HCT116 (cell line): Measurements from ENCODE around the gene SCFD2. TPM values are rescaled to one million over a fixed set of nuclear protein-coding genes. Genes with fewer than 3 reads are reported as not detected.

ENCODE experiments used
- ATAC-seq: fragments of 200-7000 bp; cut with Tn5 transposase; 2 replicates; pipeline ENCODE4 v1.9.1; 2020; ENCODE audit warnings: mild to moderate bottlenecking, moderate library complexity
- BruUV-seq: library from RNA; stranded (reverse); fragments of 400-500 nt; replicated peaks from 2 replicates; lab custom pipeline; 2021; lab: Mats Ljungman, UMichigan
- CTCF ChIA-PET: fragments of 300-600 bp; sonication (Branson Sonifier 250); formaldehyde crosslinking; loops from one replicate; lab custom pipeline; 2021; ENCODE audit warnings: antibody characterized with exemption; lab: Charles Lee
- POLR2A ChIA-PET: fragments of 300-600, 350-600 bp; sonication (Branson Sonifier 250); formaldehyde crosslinking; loops from one replicate; lab custom pipeline; 2021; ENCODE audit warnings: antibody characterized with exemption; lab: Charles Lee
- RAD21 ChIA-PET, 2 experiments: fragments of 300-600 bp; sonication (Branson Sonifier 250); formaldehyde crosslinking; loops; one replicate each; lab custom pipeline; 2023; ENCODE audit warnings: low total read pairs in 2 of 2; ENCODE audit not compliant: uncharacterized antibody in 2 of 2, unreplicated experiment in 2 of 2, low non-redundant PET in 1 of 2; lab: Charles Lee
- DNase-seq: peaks from one replicate; pipeline ENCODE4 v3.0.0-alpha.2; 2010; ENCODE audit warnings: low read depth, low spot score
- H2AFZ ChIP-seq: fragments of 200-600 bp; shearing (Covaris generic), sonication (generic); 2 replicates; pipeline ENCODE4 v1.6.1; 2017; ENCODE audit warnings: low read depth, mixed run types, mixed read lengths, antibody characterized with exemption, low read length; ENCODE audit not compliant: poor library complexity, severe bottlenecking
- H3K27ac ChIP-seq: 2 replicates; pipeline ENCODE4 v1.5.1; 2012; ENCODE audit warnings: low read depth, low read length
- H3K27me3 ChIP-seq: fragments of 200-600 bp; sonication (generic); 2 replicates; pipeline ENCODE4 v1.6.1; 2016; ENCODE audit warnings: mixed run types, low read length, mixed read lengths; ENCODE audit not compliant: insufficient read depth
- H3K36me3 ChIP-seq, 2 experiments: fragments of 200-500 bp in 1 of 2; fragments of 200-600 bp in 1 of 2; sonication (Bioruptor generic) in 1 of 2; sonication (generic) in 1 of 2; 2 replicates each; pipeline versions ENCODE4 v1.5.1 to v1.6.1; 2014 to 2016; ENCODE audit warnings: low read length in 2 of 2, inconsistent platforms in 1 of 2, mixed read lengths in 1 of 2, mixed run types in 1 of 2; ENCODE audit not compliant: insufficient read depth in 2 of 2, control insufficient read depth in 1 of 2
- H3K4me1 ChIP-seq, 2 experiments: fragments of 200-600 bp in 1 of 2; sonication (generic) in 1 of 2; 2 replicates each; pipeline versions ENCODE4 v1.5.1 to v1.6.1; 2012 to 2017; ENCODE audit warnings: low read length in 2 of 2, inconsistent platforms in 1 of 2, mild to moderate bottlenecking in 1 of 2, mixed read lengths in 1 of 2, mixed run types in 1 of 2, moderate library complexity in 1 of 2; ENCODE audit not compliant: insufficient read depth in 2 of 2, control insufficient read depth in 1 of 2
- H3K4me2 ChIP-seq: fragments of 200-600 bp; sonication (generic); 2 replicates; pipeline ENCODE4 v1.6.1; 2017; ENCODE audit warnings: mixed run types, low read length, mixed read lengths
- H3K4me3 ChIP-seq, 2 experiments: fragments of 200-600 bp in 1 of 2; sonication (generic) in 1 of 2; replicated peaks in 1 of 2; 2 replicates each; pipeline ENCODE4 v1.5.1; 2011 to 2016; ENCODE audit warnings: low read length in 2 of 2, control low read depth in 1 of 2, low read depth in 1 of 2, mild to moderate bottlenecking in 1 of 2, mixed read lengths in 1 of 2, mixed run types in 1 of 2
- H3K79me2 ChIP-seq: fragments of 200-600 bp; sonication (generic); 2 replicates; pipeline ENCODE4 v1.6.1; 2017; ENCODE audit warnings: mild to moderate bottlenecking, mixed run types, low read length, moderate library complexity, mixed read lengths; ENCODE audit not compliant: insufficient read depth
- H3K9ac ChIP-seq: fragments of 200-600 bp; sonication (generic); 2 replicates; pipeline ENCODE4 v1.6.1; 2016; ENCODE audit warnings: low read length, mixed read lengths
- H3K9me2 ChIP-seq: fragments of 200-600 bp; sonication (generic), shearing (Covaris generic); 2 replicates; pipeline ENCODE4 v1.6.1; 2017; ENCODE audit warnings: mixed run types, mild to moderate bottlenecking, moderate library complexity; ENCODE audit not compliant: insufficient read depth
- H3K9me3 ChIP-seq, 2 experiments: fragments of 200-500 bp in 1 of 2; fragments of 200-600 bp in 1 of 2; sonication (Bioruptor generic) in 1 of 2; sonication (generic) in 1 of 2; 2 replicates each; pipeline ENCODE4 v1.6.1; 2014 to 2017; ENCODE audit warnings: low read length in 2 of 2, mixed read lengths in 2 of 2, inconsistent platforms in 1 of 2, low read depth in 1 of 2, mild to moderate bottlenecking in 1 of 2, mixed run types in 1 of 2, moderate library complexity in 1 of 2; ENCODE audit not compliant: control insufficient read depth in 1 of 2, insufficient read depth in 1 of 2
- H4K20me1 ChIP-seq: fragments of 200-600 bp; sonication (generic), shearing (Covaris generic); 2 replicates; pipeline ENCODE4 v1.6.1; 2017; ENCODE audit warnings: mixed run types, mild to moderate bottlenecking, moderate library complexity; ENCODE audit not compliant: insufficient read depth
- CBX3 ChIP-seq: IDR thresholded peaks from 2 replicates; pipeline ENCODE4 v1.6.1; 2012; ENCODE audit warnings: low read depth
- EZH2 ChIP-seq: fragments of 200-600 bp; sonication (generic); IDR thresholded peaks from 2 replicates; pipeline ENCODE4 v1.6.1; 2017; ENCODE audit warnings: antibody characterized with exemption, mixed run types
- EZH2phosphoT487 ChIP-seq: fragments of 200-600 bp; IDR thresholded peaks from 2 replicates; pipeline ENCODE4 v1.6.1; 2018; ENCODE audit warnings: antibody characterized with exemption, borderline replicate concordance
- JUND ChIP-seq: IDR thresholded peaks from 2 replicates; pipeline ENCODE4 v1.6.1; 2012
- SP1 ChIP-seq: IDR thresholded peaks from 2 replicates; pipeline ENCODE4 v1.6.1; 2012; ENCODE audit warnings: low read depth
- SRF ChIP-seq: IDR thresholded peaks from 2 replicates; pipeline ENCODE4 v1.6.1; 2012; ENCODE audit warnings: low read depth
- TCF7L2 ChIP-seq: IDR thresholded peaks from 2 replicates; pipeline ENCODE4 v1.7.0; 2011; ENCODE audit warnings: borderline replicate concordance, inconsistent platforms; ENCODE audit not compliant: insufficient read depth, insufficient read length; ENCODE audit errors: extremely low read depth
- YY1 ChIP-seq: IDR thresholded peaks from 2 replicates; pipeline ENCODE4 v1.6.1; 2011; ENCODE audit warnings: low read length, low read depth, moderate library complexity, mild to moderate bottlenecking; ENCODE audit not compliant: insufficient replicate concordance; ENCODE audit errors: extremely low read depth
- ZNF274 ChIP-seq: fragments of 200-500 bp; sonication (Bioruptor generic); IDR thresholded peaks from 2 replicates; pipeline ENCODE4 v1.6.1; 2014; ENCODE audit warnings: mild to moderate bottlenecking, low read depth, low read length, inconsistent platforms
- intact Hi-C: fragments of 100-400 bp; cut with micrococcal nuclease; formaldehyde crosslinking; loops from 2 replicates; pipeline ENCODE4 v1.10.0; 2022
- total RNA-seq: library from RNA; stranded (reverse); gene quantifications from one replicate; pipeline ENCODE4 v1.2.1, GENCODE V29; 2021; ENCODE audit not compliant: unreplicated experiment
- TF ChIP-seq, protein P1 (sequence below): IDR thresholded peaks from 2 replicates; pipeline ENCODE4 v1.6.1; 2012
- TF ChIP-seq, protein P2 (sequence below), 3 experiments: fragments of 200-600 bp in 1 of 3; sonication (generic) in 1 of 3; IDR thresholded peaks in 2 of 3; conservative IDR thresholded peaks in 1 of 3; 2 replicates each; pipeline ENCODE4 v1.5.1; 2012 to 2017; ENCODE audit warnings: low read depth in 2 of 3, low read length in 2 of 3, antibody characterized with exemption in 1 of 3, borderline replicate concordance in 1 of 3, control low read depth in 1 of 3, mild to moderate bottlenecking in 1 of 3, mixed read lengths in 1 of 3, mixed run types in 1 of 3, moderate library complexity in 1 of 3; ENCODE audit not compliant: insufficient read depth in 1 of 3
- TF ChIP-seq, protein P3 (sequence below): IDR thresholded peaks from 2 replicates; pipeline ENCODE4 v1.6.1; 2012; ENCODE audit warnings: low read depth
- TF ChIP-seq, protein P4 (sequence below): IDR thresholded peaks from 2 replicates; pipeline ENCODE4 v1.6.1; 2012

The SCFD2 gene
- total RNA-seq, 1 experiment from 2014 or later = 13.6 TPM

DNA sequence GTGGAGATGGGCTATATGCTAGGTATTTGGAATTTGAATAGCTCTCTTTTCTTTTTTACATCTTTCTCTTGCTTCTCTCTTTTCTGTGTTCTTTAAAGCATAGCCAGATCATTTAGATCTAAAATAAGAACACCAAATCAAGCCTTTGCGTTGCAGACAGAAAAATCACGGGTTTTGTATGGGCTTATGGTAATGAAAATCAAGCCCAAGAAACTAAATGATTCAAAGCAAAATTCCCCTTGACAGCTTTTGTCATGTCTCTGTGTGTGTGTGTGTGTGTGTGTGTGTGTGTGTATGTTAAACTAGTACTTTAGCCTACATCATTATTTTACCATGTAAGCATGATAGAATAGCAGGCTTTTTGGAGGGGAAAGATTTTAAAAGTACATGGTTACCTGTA lies 505.5 kb downstream of the SCFD2 start:
- no peak for TF ChIP-seq SRF
- no peak for TF ChIP-seq JUND
- TF ChIP-seq, protein P1, sequence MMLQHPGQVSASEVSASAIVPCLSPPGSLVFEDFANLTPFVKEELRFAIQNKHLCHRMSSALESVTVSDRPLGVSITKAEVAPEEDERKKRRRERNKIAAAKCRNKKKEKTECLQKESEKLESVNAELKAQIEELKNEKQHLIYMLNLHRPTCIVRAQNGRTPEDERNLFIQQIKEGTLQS = no peak
- TF ChIP-seq, protein P2, sequence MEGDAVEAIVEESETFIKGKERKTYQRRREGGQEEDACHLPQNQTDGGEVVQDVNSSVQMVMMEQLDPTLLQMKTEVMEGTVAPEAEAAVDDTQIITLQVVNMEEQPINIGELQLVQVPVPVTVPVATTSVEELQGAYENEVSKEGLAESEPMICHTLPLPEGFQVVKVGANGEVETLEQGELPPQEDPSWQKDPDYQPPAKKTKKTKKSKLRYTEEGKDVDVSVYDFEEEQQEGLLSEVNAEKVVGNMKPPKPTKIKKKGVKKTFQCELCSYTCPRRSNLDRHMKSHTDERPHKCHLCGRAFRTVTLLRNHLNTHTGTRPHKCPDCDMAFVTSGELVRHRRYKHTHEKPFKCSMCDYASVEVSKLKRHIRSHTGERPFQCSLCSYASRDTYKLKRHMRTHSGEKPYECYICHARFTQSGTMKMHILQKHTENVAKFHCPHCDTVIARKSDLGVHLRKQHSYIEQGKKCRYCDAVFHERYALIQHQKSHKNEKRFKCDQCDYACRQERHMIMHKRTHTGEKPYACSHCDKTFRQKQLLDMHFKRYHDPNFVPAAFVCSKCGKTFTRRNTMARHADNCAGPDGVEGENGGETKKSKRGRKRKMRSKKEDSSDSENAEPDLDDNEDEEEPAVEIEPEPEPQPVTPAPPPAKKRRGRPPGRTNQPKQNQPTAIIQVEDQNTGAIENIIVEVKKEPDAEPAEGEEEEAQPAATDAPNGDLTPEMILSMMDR (IDR thresholded peaks at IDR 0.05 in 2 of 3, conservative IDR thresholded peaks at IDR 0.05 in 1 of 3; ENCODE audit: borderline replicate concordance in 1 of 3, insufficient read depth in 1 of 3, low read depth in 2 of 3, low read length in 2 of 3) = no peak
- no peak for TF ChIP-seq SP1
- TF ChIP-seq, protein P3, sequence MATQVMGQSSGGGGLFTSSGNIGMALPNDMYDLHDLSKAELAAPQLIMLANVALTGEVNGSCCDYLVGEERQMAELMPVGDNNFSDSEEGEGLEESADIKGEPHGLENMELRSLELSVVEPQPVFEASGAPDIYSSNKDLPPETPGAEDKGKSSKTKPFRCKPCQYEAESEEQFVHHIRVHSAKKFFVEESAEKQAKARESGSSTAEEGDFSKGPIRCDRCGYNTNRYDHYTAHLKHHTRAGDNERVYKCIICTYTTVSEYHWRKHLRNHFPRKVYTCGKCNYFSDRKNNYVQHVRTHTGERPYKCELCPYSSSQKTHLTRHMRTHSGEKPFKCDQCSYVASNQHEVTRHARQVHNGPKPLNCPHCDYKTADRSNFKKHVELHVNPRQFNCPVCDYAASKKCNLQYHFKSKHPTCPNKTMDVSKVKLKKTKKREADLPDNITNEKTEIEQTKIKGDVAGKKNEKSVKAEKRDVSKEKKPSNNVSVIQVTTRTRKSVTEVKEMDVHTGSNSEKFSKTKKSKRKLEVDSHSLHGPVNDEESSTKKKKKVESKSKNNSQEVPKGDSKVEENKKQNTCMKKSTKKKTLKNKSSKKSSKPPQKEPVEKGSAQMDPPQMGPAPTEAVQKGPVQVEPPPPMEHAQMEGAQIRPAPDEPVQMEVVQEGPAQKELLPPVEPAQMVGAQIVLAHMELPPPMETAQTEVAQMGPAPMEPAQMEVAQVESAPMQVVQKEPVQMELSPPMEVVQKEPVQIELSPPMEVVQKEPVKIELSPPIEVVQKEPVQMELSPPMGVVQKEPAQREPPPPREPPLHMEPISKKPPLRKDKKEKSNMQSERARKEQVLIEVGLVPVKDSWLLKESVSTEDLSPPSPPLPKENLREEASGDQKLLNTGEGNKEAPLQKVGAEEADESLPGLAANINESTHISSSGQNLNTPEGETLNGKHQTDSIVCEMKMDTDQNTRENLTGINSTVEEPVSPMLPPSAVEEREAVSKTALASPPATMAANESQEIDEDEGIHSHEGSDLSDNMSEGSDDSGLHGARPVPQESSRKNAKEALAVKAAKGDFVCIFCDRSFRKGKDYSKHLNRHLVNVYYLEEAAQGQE = no peak
- TF ChIP-seq EZH2 = no peak
- TF ChIP-seq TCF7L2 = no peak
- TF ChIP-seq CBX3 = no peak
- TF ChIP-seq EZH2phosphoT487 = no peak
- TF ChIP-seq, protein P4, sequence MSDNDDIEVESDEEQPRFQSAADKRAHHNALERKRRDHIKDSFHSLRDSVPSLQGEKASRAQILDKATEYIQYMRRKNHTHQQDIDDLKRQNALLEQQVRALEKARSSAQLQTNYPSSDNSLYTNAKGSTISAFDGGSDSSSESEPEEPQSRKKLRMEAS = no peak
- no peak for TF ChIP-seq YY1
- no peak for TF ChIP-seq ZNF274
- DNase-seq (no peak), ATAC-seq (no peak)
- Histone ChIP-seq H3K4me2 (no peak overlapping the region), H3K27ac (no peak overlapping the region), H3K9ac (no peak overlapping the region), H3K79me2 (no peaks in the 10 kb centered on the region), H3K4me1 (peaks cover 0 to 4% of the 10 kb centered on the region in 2 experiments; a peak in 2 of 4 replicates), H3K4me3 (no peak overlapping the region), H3K36me3 (no peaks in the 10 kb centered on the region), H3K9me3 (peaks cover 0 to 7% of the 10 kb centered on the region in 2 experiments; a peak in 1 of 4 replicates), H3K9me2 (no peaks in the 10 kb centered on the region), H2AFZ (no peak overlapping the region), H4K20me1 (no peaks in the 10 kb centered on the region), H3K27me3 (no peaks in the 10 kb centered on the region)
- ChIA-PET POLR2A (interaction anchor here (1.0 kb wide), 1 partner anchor 148 kb away, joined by 3 read pairs; no protein-coding TSS in a partner anchor), RAD21 (no interaction called here), CTCF (no interaction called here)
- BruUV-seq = no TSS peak
- intact Hi-C loops = no loop called here
